KMS-11 (cell line): ENCODE measurements around the gene UBE2M.
"Not testable (repeated sequence)": the region's sequence is repeated elsewhere in the genome, so short reads cannot be mapped to it uniquely, and the experiment has no call there.

Experiments
- H2AFZ ChIP-seq: fragments of 200-600 bp; sonication (generic); 2 replicates; pipeline ENCODE4 v1.6.1; 2016; ENCODE audit warnings: antibody characterized with exemption, mixed run types, low read depth
- H3K27ac ChIP-seq: fragments of 200-600 bp; sonication (generic); 2 replicates; pipeline ENCODE4 v1.6.1; 2016; ENCODE audit warnings: mild to moderate bottlenecking, mixed run types
- H3K27me3 ChIP-seq: fragments of 200-600 bp; sonication (generic); 2 replicates; pipeline ENCODE4 v1.6.1; 2017; ENCODE audit warnings: mild to moderate bottlenecking, low read depth, mixed run types, moderate library complexity; ENCODE audit not compliant: insufficient read depth
- H3K36me3 ChIP-seq: fragments of 200-600 bp; sonication (generic); 2 replicates; pipeline ENCODE4 v1.6.1; 2017; ENCODE audit warnings: mild to moderate bottlenecking, mixed run types; ENCODE audit not compliant: insufficient read depth
- H3K4me1 ChIP-seq: fragments of 200-600 bp; sonication (generic); 2 replicates; pipeline ENCODE4 v1.6.1; 2016; ENCODE audit warnings: mild to moderate bottlenecking, low read depth, mixed run types; ENCODE audit not compliant: poor library complexity, severe bottlenecking
- H3K4me2 ChIP-seq: fragments of 200-600 bp; sonication (generic); 2 replicates; pipeline ENCODE4 v1.7.0; 2016; ENCODE audit warnings: mild to moderate bottlenecking, mixed run types
- H3K4me3 ChIP-seq: fragments of 200-600 bp; sonication (generic); IDR thresholded peaks from 2 replicates; pipeline ENCODE4 v1.6.1; 2017; ENCODE audit warnings: low read depth, low read length, mixed read lengths; ENCODE audit not compliant: insufficient read depth
- H3K79me2 ChIP-seq: fragments of 200-600 bp; sonication (generic); 2 replicates; pipeline ENCODE4 v1.6.1; 2016; ENCODE audit warnings: low read depth, mixed run types; ENCODE audit not compliant: insufficient read depth
- H3K9ac ChIP-seq: fragments of 200-600 bp; sonication (generic); 2 replicates; pipeline ENCODE4 v1.6.1; 2016; ENCODE audit warnings: mild to moderate bottlenecking, mixed run types
- H4K20me1 ChIP-seq: fragments of 200-600 bp; sonication (generic); 2 replicates; pipeline ENCODE4 v1.6.1; 2016; ENCODE audit warnings: mild to moderate bottlenecking, mixed run types; ENCODE audit not compliant: insufficient read depth
- TF ChIP-seq, protein P1 (sequence below): fragments of 200-600 bp; sonication (generic); conservative IDR thresholded peaks from 2 replicates; pipeline ENCODE4 v1.6.1; 2017; ENCODE audit warnings: low read depth, mild to moderate bottlenecking, antibody characterized with exemption, low read length, moderate library complexity, mixed read lengths

UBE2M gene

GRCh38 chr19:58558066-58558622 lies at the start of gene UBE2M:
TSS of gene UBE2M (minus strand) at chr19:58558611. CDS start at chr19:58558381, 230 bp downstream.
- H3K36me3 ChIP-seq = no peaks in the 10 kb centered on the region
- H4K20me1 ChIP-seq = no peaks in the 10 kb centered on the region
- H3K27ac ChIP-seq = peak within 1 kb of the TSS; percentile 98
- TF ChIP-seq, protein P1, sequence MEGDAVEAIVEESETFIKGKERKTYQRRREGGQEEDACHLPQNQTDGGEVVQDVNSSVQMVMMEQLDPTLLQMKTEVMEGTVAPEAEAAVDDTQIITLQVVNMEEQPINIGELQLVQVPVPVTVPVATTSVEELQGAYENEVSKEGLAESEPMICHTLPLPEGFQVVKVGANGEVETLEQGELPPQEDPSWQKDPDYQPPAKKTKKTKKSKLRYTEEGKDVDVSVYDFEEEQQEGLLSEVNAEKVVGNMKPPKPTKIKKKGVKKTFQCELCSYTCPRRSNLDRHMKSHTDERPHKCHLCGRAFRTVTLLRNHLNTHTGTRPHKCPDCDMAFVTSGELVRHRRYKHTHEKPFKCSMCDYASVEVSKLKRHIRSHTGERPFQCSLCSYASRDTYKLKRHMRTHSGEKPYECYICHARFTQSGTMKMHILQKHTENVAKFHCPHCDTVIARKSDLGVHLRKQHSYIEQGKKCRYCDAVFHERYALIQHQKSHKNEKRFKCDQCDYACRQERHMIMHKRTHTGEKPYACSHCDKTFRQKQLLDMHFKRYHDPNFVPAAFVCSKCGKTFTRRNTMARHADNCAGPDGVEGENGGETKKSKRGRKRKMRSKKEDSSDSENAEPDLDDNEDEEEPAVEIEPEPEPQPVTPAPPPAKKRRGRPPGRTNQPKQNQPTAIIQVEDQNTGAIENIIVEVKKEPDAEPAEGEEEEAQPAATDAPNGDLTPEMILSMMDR = no peak
- H3K27me3 ChIP-seq = no peaks in the 10 kb centered on the region
- H3K9ac ChIP-seq = peak within 1 kb of the TSS; percentile 94
- peak within 1 kb of the TSS; percentile 51 for H3K4me3 ChIP-seq
- peak within 1 kb of the TSS; percentile 60; the same call in 1 of the 2 replicates for H2AFZ ChIP-seq
- H3K4me1 ChIP-seq = peaks cover 42% of the 10 kb centered on the region
- H3K79me2 ChIP-seq = peaks cover 29% of the 10 kb centered on the region
- H3K4me2 ChIP-seq = peak within 1 kb of the TSS; percentile 99

- H3K4me2 ChIP-seq, H3K9ac ChIP-seq, H2AFZ ChIP-seq: not testable (repeated sequence)
Measured at GRCh38 chr19:58607213-58607612, 48.8 kb upstream of the UBE2M start.

DNA sequence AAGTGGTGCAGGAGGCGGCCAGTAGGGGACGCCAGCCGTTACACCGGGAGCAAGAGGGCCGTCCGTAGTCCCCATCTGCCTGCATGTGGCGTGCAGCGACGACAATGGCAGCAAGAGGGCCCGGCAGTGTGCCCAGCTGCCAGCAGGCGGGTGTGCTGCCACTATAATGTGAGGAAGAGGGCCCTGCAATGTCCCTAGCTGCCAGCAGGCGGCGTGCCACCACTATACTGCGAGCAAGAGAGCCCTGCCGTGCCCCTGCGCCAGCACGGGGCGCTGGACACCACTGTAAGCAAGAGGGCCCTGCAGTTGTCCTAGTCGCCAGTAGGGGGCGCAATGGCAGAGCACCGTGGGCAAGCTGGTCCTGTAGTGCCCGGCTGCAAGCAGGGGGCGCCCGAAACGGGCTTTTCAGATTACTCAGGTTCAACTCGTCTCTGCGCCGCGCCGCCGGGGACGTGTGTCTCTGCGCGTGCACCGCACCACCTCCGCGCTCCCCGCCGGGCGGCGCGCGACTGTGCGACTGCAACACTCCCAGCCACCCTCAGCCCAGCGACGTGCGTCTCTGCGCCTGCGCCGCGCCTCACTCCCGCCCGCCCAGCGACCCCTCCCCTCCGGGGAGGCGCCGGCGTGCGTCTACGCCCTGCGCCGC lies 48.0 kb upstream of the UBE2M start:
- H4K20me1 ChIP-seq, H3K4me2 ChIP-seq, H3K9ac ChIP-seq, H3K4me1 ChIP-seq, H3K79me2 ChIP-seq, H3K36me3 ChIP-seq, H3K27me3 ChIP-seq, H3K27ac ChIP-seq, H2AFZ ChIP-seq, H3K4me3 ChIP-seq: not testable (repeated sequence)
- TF ChIP-seq, protein P1 = peak; percentile 58

More at GRCh38 chr19:58607213-58607612, 48.8 kb upstream of the UBE2M start:
- not testable (repeated sequence) for H4K20me1 ChIP-seq, H3K79me2 ChIP-seq, H3K36me3 ChIP-seq, H3K4me1 ChIP-seq, H3K4me3 ChIP-seq, H3K27me3 ChIP-seq, H3K27ac ChIP-seq

GRCh38 chr19:58586133-58586765 lies 27.8 kb upstream of the UBE2M start:
- no peaks in the 10 kb centered on the region for H3K36me3 ChIP-seq
- no peaks in the 10 kb centered on the region for H3K4me1 ChIP-seq
- no peak overlapping the region for H2AFZ ChIP-seq
- no peaks in the 10 kb centered on the region for H3K27me3 ChIP-seq
- no peaks in the 10 kb centered on the region for H3K79me2 ChIP-seq
- H3K4me3 ChIP-seq = no peak overlapping the region
- TF ChIP-seq, protein P1 = no peak
- H3K4me2 ChIP-seq = no peak overlapping the region
- no peak overlapping the region for H3K9ac ChIP-seq
- H4K20me1 ChIP-seq = no peaks in the 10 kb centered on the region
- H3K27ac ChIP-seq = no peak overlapping the region
